ENCODE results near the gene SUN1. TPM values are rescaled to one million over a fixed set of nuclear protein-coding genes. Genes with fewer than 3 reads are reported as not detected.
"Not testable (repeated sequence)": the region's sequence is repeated elsewhere in the genome, so short reads cannot be mapped to it uniquely, and the experiment has no call there.

Gene SUN1
- total and polyA plus RNA-seq, 9 of the 15 experiments (the other 6 are each of a cell fraction or from before 2014, with no cell fraction given): 36.8 to 132 (median 62.3) TPM

DNA sequence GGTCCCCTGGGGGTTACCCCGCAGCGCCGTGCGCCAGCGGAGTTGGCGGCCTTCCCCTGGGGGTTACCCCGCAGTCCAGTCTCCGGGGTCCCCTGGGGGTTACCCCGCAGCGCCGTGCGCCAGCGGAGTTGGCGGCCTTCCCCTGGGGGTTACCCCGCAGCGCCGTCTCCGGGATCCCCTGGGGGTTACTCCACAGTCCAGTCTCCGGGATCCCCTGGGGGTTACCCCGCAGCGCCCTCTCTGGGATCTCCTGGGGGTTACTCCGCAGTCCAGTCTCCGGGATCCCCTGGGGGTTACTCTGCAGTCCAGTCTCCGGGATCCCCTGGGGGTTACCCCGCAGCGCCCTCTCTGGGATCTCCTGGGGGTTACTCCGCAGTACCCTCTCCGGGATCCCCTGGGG, 15.5 kb downstream of the SUN1 start:
- CTCF ChIA-PET (ENCODE audit: low intra/inter-chr PET ratio); H3K4me1 ChIP-seq (replicated peaks in 1 of 2; ENCODE audit: control insufficient read depth in 2 of 2, insufficient read depth in 2 of 2, low read length in 2 of 2); H3K9me1 ChIP-seq (ENCODE audit: control insufficient read depth, insufficient read depth, low read length); H2AFZ ChIP-seq (ENCODE audit: low read depth, low read length); intact Hi-C loops (cut with micrococcal nuclease); ATAC-seq; DNase-seq (ENCODE audit: extremely low read depth in 1 of 4, low spot score in 3 of 4); in situ Hi-C loops (cut with MboI); H3K27ac ChIP-seq (ENCODE audit: extremely low read depth, low read depth, low read length); FAIRE-seq; H3K4me2 ChIP-seq (ENCODE audit: insufficient read depth, low read length); H3K27me3 ChIP-seq (ENCODE audit: control insufficient read depth in 2 of 2, insufficient read depth in 2 of 2, low read length in 2 of 2); H3K4me3 ChIP-seq; H3K9me3 ChIP-seq (replicated peaks; ENCODE audit: control insufficient read depth, insufficient read depth, low read depth, low read length); BruUV-seq (replicated peaks); POLR2A ChIA-PET; H3K9ac ChIP-seq (ENCODE audit: insufficient read depth in 1 of 2, low read depth in 2 of 2, low read length in 2 of 2); H4K20me1 ChIP-seq (replicated peaks; ENCODE audit: control insufficient read depth, insufficient read depth, low read length); H3K79me2 ChIP-seq (ENCODE audit: control insufficient read depth, insufficient read depth, low read length): not testable (repeated sequence)
- 90% methylated on average over 17 of the region's 28 CpGs for WGBS (ENCODE audit: insufficient coverage, low coverage, missing lambda C conversion rate)
- peaks cover 74% of the 10 kb centered on the region for H3K36me3 ChIP-seq (ENCODE audit: control insufficient read depth, insufficient read depth, low read length)

DNA sequence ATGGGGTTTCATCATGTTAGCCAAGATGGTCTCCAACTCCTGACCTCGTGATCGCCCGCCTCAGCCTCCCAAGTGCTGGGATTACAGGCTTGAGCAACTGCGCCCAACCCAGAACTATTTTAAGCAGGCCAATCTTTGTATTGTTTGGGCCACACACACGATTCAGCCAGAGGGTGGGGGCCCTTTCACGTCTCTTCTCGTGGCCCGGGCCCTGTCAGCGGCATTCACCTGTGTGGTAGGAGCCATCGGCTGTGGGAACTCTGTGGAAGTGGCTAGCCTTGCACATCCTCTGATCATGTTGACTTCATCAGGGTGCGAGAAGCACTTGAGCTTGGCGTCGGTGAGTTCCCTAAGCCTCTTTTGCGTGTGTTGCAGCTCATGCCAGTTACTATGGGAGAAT, 16.9 kb downstream of the SUN1 start:
- peaks cover 0 to 9% of the 10 kb centered on the region in 2 experiments; a peak in 1 of 5 replicates for H3K4me1 ChIP-seq (replicated peaks in 1 of 2; ENCODE audit: control insufficient read depth in 2 of 2, insufficient read depth in 2 of 2, low read length in 2 of 2)
- no peaks in the 10 kb centered on the region for H4K20me1 ChIP-seq (replicated peaks; ENCODE audit: control insufficient read depth, insufficient read depth, low read length)
- H3K79me2 ChIP-seq (ENCODE audit: control insufficient read depth, insufficient read depth, low read length): no peaks in the 10 kb centered on the region; the same call in 2 of the 3 replicates
- no peak for DNase-seq (ENCODE audit: extremely low read depth in 1 of 4, low spot score in 3 of 4)
- H3K9ac ChIP-seq (ENCODE audit: insufficient read depth in 1 of 2, low read depth in 2 of 2, low read length in 2 of 2): no peak overlapping the region
- ATAC-seq: no peak
- no peak overlapping the region for H3K4me2 ChIP-seq (ENCODE audit: insufficient read depth, low read length)
- ChIA-PET CTCF (ENCODE audit: low intra/inter-chr PET ratio) (no interaction called here), POLR2A (no interaction called here)
- peaks cover 74% of the 10 kb centered on the region for H3K36me3 ChIP-seq (ENCODE audit: control insufficient read depth, insufficient read depth, low read length)
- no peak overlapping the region for H3K4me3 ChIP-seq
- in situ Hi-C loops (cut with MboI): no loop called here
- WGBS (ENCODE audit: insufficient coverage, low coverage, missing lambda C conversion rate): 88% methylated on average over 14 of the region's 14 CpGs
- intact Hi-C loops (cut with micrococcal nuclease): no loop called here
- no peaks in the 10 kb centered on the region for H3K27me3 ChIP-seq (ENCODE audit: control insufficient read depth in 2 of 2, insufficient read depth in 2 of 2, low read length in 2 of 2)
- H3K27ac ChIP-seq (ENCODE audit: extremely low read depth, low read depth, low read length): no peak overlapping the region
- no peaks in the 10 kb centered on the region for H3K9me1 ChIP-seq (ENCODE audit: control insufficient read depth, insufficient read depth, low read length)
- no peak for FAIRE-seq
- no peak overlapping the region for H2AFZ ChIP-seq (ENCODE audit: low read depth, low read length)
- BruUV-seq (replicated peaks): no TSS peak
- H3K9me3 ChIP-seq (replicated peaks; ENCODE audit: control insufficient read depth, insufficient read depth, low read depth, low read length): peaks cover 3% of the 10 kb centered on the region
- TF ChIP-seq, protein P1, sequence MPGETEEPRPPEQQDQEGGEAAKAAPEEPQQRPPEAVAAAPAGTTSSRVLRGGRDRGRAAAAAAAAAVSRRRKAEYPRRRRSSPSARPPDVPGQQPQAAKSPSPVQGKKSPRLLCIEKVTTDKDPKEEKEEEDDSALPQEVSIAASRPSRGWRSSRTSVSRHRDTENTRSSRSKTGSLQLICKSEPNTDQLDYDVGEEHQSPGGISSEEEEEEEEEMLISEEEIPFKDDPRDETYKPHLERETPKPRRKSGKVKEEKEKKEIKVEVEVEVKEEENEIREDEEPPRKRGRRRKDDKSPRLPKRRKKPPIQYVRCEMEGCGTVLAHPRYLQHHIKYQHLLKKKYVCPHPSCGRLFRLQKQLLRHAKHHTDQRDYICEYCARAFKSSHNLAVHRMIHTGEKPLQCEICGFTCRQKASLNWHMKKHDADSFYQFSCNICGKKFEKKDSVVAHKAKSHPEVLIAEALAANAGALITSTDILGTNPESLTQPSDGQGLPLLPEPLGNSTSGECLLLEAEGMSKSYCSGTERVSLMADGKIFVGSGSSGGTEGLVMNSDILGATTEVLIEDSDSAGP (CRISPR knock-in tag; IDR thresholded peaks at IDR 0.05): no peak
- no peak for TF ChIP-seq SMC3 (conservative IDR thresholded peaks at IDR 0.05; ENCODE audit: insufficient read depth, low read depth, low read length)
- TF ChIP-seq ZNF431 (CRISPR knock-in tag; IDR thresholded peaks at IDR 0.05): no peak
- TF ChIP-seq, protein P2, sequence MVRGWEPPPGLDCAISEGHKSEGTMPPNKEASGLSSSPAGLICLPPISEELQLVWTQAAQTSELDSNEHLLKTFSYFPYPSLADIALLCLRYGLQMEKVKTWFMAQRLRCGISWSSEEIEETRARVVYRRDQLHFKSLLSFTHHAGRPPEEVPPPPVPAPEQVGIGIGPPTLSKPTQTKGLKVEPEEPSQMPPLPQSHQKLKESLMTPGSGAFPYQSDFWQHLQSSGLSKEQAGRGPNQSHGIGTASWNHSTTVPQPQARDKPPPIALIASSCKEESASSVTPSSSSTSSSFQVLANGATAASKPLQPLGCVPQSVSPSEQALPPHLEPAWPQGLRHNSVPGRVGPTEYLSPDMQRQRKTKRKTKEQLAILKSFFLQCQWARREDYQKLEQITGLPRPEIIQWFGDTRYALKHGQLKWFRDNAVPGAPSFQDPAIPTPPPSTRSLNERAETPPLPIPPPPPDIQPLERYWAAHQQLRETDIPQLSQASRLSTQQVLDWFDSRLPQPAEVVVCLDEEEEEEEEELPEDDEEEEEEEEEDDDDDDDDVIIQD (CRISPR knock-in tag; IDR thresholded peaks at IDR 0.05): no peak
- TF ChIP-seq XRCC5 (IDR thresholded peaks at IDR 0.05; ENCODE audit: low read depth, low read length): no peak
- no peak for TF ChIP-seq ZNF77 (CRISPR knock-in tag; IDR thresholded peaks at IDR 0.05)
- TF ChIP-seq, protein P3, sequence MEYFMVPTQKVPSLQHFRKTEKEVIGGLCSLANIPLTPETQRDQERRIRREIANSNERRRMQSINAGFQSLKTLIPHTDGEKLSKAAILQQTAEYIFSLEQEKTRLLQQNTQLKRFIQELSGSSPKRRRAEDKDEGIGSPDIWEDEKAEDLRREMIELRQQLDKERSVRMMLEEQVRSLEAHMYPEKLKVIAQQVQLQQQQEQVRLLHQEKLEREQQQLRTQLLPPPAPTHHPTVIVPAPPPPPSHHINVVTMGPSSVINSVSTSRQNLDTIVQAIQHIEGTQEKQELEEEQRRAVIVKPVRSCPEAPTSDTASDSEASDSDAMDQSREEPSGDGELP (CRISPR knock-in tag; IDR thresholded peaks at IDR 0.05; ENCODE audit: borderline replicate concordance): no peak
- no peak for TF ChIP-seq TRIM28 (IDR thresholded peaks at IDR 0.05)
- no peak for TF ChIP-seq ILF3 (IDR thresholded peaks at IDR 0.05; ENCODE audit: borderline replicate concordance)
- no peak for TF ChIP-seq BCL6 (CRISPR knock-in tag; IDR thresholded peaks at IDR 0.05)
- TF ChIP-seq EZH2 (IDR thresholded peaks at IDR 0.05; ENCODE audit: borderline replicate concordance, low read depth, low read length): no peak
- no peak for TF ChIP-seq TAF1 (IDR thresholded peaks at IDR 0.05; ENCODE audit: control insufficient read depth, extremely low read depth, insufficient read depth, low read length, severe bottlenecking)
